ENCODE data around the gene MATN3. TPM values are rescaled to one million over a fixed set of nuclear protein-coding genes. Genes with fewer than 3 reads are reported as not detected.
"Not testable (repeated sequence)": the region's sequence is repeated elsewhere in the genome, so short reads cannot be mapped to it uniquely, and the experiment has no call there.

Gene MATN3
- total RNA-seq, 1 donor from 2014 or later: 12.8 TPM

DNA sequence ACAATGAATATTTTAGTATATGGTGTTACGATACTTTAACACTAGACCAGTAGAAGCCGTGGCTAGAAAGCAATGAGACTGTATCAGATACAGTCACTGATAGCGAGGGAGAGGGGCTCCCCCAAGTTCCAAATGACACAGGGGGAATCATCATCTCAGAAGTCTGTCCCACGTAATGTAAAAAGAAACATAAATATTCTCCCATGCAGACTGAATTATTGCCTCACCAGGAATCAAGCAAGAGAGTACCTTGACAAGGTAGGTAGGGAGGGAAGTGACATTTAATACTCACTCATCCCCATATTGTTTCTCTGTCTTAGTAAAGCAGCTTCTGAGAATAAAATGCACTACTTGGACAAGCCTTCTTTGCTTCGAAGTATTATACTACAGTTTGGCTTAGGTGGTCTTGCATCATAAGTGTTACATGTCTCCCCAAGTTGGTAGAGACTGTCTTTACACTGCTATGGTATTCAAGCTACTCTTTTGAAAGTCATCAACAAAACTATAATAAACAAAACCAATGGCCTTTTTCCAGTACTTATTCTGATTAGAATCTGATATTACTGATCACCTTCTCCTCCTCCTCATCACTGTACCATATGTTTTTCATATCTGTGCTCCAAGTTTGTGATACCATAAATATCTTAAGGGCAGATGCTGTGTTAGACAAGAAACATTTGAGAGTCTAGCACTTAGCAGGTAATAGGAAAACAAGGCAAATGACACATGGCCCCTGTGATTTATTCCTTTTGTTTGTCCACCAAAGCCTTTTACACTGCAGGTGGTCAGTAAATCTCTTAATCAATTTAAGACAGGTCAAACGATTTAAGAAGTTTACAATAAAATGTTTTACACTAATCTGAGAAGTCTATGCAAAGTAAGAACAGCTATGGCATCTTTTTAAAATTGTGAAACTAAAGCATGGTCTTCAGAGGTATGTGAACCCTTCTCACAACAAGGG lies 36.3 kb upstream of the MATN3 start:
- peaks cover 5% of the 10 kb centered on the region for H3K36me3 Mint-ChIP-seq (ENCODE audit: unreplicated experiment)
- H3K4me1 Mint-ChIP-seq (ENCODE audit: unreplicated experiment): peaks cover 39% of the 10 kb centered on the region
- no peak for DNase-seq (ENCODE audit: extremely low spot score, unreplicated experiment)
- H3K27ac Mint-ChIP-seq (ENCODE audit: unreplicated experiment): no peak overlapping the region
- no peaks in the 10 kb centered on the region for H3K9me3 Mint-ChIP-seq (ENCODE audit: unreplicated experiment)
- H3K27me3 Mint-ChIP-seq (ENCODE audit: unreplicated experiment): no peaks in the 10 kb centered on the region
- H3K4me3 Mint-ChIP-seq (ENCODE audit: unreplicated experiment): no peak overlapping the region
- TF ChIP-seq, protein P1, sequence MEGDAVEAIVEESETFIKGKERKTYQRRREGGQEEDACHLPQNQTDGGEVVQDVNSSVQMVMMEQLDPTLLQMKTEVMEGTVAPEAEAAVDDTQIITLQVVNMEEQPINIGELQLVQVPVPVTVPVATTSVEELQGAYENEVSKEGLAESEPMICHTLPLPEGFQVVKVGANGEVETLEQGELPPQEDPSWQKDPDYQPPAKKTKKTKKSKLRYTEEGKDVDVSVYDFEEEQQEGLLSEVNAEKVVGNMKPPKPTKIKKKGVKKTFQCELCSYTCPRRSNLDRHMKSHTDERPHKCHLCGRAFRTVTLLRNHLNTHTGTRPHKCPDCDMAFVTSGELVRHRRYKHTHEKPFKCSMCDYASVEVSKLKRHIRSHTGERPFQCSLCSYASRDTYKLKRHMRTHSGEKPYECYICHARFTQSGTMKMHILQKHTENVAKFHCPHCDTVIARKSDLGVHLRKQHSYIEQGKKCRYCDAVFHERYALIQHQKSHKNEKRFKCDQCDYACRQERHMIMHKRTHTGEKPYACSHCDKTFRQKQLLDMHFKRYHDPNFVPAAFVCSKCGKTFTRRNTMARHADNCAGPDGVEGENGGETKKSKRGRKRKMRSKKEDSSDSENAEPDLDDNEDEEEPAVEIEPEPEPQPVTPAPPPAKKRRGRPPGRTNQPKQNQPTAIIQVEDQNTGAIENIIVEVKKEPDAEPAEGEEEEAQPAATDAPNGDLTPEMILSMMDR (IDR thresholded peaks at IDR 0.05): no peak

DNA sequence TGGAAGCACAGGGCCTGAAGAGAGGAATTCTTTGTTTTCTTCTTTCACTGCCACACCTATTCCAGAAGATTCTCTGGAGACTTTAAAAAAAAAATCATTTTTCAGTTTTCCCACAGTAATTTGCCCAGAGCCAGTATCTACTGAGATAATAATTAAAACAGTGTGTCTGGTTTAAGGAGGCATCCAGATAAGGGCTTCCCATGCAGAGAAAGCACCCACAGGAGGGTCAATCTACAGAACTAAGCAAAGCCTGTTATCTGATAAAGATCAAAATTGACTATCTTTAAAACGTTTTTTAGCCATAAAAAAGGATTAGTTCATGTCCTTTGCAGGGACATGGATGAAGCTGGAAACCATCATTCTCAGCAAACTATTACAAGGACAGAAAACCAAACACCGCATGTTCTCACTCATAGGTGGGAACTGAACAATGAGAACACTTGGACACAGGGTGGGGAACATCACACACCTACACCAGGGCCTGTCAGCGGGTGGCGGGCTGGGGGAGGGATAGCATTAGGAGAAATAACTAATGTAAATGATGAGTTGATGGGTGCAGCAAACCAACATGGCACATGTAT lies 33.3 kb upstream of the MATN3 start:
- Mint-ChIP-seq H3K36me3 (ENCODE audit: unreplicated experiment) (peaks cover 12% of the 10 kb centered on the region), H3K27ac (ENCODE audit: unreplicated experiment) (peak overlapping the region; percentile 34), H3K4me1 (ENCODE audit: unreplicated experiment) (peaks cover 59% of the 10 kb centered on the region)
- H3K4me3 Mint-ChIP-seq (ENCODE audit: unreplicated experiment); DNase-seq (ENCODE audit: extremely low spot score, unreplicated experiment); H3K9me3 Mint-ChIP-seq (ENCODE audit: unreplicated experiment); H3K27me3 Mint-ChIP-seq (ENCODE audit: unreplicated experiment): not testable (repeated sequence)

DNA sequence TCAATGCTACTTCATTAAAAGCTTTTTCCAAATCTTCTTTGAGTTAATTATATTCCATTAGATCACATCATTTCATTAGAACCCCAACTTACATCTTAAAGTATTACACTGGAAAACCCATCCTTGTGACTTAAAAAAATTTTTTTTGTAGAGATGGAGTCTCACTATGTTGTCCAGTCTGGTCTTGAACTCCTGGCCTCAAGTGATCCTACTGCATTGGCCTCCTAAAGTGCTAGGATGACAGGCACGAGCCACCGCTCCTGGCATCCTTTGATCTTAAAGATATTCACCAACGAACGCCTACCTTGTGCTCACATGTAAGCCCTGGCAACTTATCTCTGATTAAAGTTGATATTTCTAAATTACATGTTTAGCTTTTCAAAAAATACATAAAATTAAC lies 32.3 kb upstream of the MATN3 start:
- H3K36me3 Mint-ChIP-seq (ENCODE audit: unreplicated experiment): peaks cover 20% of the 10 kb centered on the region
- H3K4me3 Mint-ChIP-seq (ENCODE audit: unreplicated experiment): no peak overlapping the region
- no peak overlapping the region for H3K27ac Mint-ChIP-seq (ENCODE audit: unreplicated experiment)
- no peak for DNase-seq (ENCODE audit: extremely low spot score, unreplicated experiment)
- H3K4me1 Mint-ChIP-seq (ENCODE audit: unreplicated experiment): peaks cover 67% of the 10 kb centered on the region
- no peaks in the 10 kb centered on the region for H3K27me3 Mint-ChIP-seq (ENCODE audit: unreplicated experiment)
- TF ChIP-seq, protein P1 (IDR thresholded peaks at IDR 0.05): no peak
- H3K9me3 Mint-ChIP-seq (ENCODE audit: unreplicated experiment): no peaks in the 10 kb centered on the region

DNA sequence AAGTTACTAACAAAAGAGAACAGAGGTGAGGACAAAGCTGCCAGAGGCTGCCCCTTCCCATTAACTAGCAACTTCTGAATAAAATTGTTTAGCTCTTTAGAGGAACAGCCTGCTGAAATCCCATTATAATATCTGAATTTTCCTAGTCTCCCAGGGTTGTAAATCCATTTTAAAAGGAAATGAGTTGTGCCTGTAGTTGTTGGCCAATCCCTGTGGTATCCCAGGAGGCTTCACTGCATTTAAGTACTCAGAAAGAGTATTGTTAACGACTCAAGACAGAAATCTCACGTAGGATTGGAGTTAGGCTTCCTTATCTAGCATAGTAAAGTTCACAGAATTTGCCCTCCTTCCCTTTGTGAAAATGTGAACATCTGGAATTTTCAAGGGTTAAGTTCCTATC lies 30.1 kb upstream of the MATN3 start:
- Mint-ChIP-seq H3K4me3 (ENCODE audit: unreplicated experiment) (no peak overlapping the region), H3K27me3 (ENCODE audit: unreplicated experiment) (no peaks in the 10 kb centered on the region), H3K9me3 (ENCODE audit: unreplicated experiment) (no peaks in the 10 kb centered on the region), H3K4me1 (ENCODE audit: unreplicated experiment) (peaks cover 59% of the 10 kb centered on the region), H3K36me3 (ENCODE audit: unreplicated experiment) (peaks cover 32% of the 10 kb centered on the region), H3K27ac (ENCODE audit: unreplicated experiment) (peak overlapping the region; percentile 47)
- no peak for DNase-seq (ENCODE audit: extremely low spot score, unreplicated experiment)
- TF ChIP-seq, protein P1 (IDR thresholded peaks at IDR 0.05): no peak

DNA sequence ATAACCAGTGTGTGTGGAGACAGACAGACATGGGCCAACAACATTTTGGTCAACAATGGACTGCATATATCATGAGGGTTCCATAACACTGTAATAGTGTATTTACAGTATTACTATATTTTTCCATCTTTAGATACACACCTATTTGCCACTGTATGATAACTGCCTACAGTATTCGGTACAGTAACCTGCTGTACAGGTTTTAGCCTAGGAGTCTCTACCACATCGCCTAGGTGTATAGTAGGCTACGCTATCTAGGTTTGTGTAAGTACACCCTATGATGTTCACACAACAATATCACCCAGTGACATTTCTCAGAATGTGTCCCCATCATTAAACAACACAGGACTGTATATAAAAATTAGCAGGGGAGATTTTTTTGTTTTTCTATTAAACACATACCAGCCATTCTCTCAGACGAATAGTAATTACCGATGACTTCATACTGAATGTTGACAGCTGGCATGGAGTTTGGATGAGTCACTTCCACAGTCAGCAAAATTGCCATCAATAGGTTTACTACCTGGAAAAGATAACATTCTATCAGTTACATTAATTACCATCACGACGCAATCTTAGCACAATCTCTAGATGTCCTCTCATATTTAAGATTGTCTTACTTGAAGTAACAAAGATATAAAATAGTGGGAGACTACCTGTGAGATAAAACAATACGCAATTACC lies 28.2 kb upstream of the MATN3 start:
- no peaks in the 10 kb centered on the region for H3K27me3 Mint-ChIP-seq (ENCODE audit: unreplicated experiment)
- no peak overlapping the region for H3K4me3 Mint-ChIP-seq (ENCODE audit: unreplicated experiment)
- peaks cover 62% of the 10 kb centered on the region for H3K4me1 Mint-ChIP-seq (ENCODE audit: unreplicated experiment)
- H3K9me3 Mint-ChIP-seq (ENCODE audit: unreplicated experiment): no peaks in the 10 kb centered on the region
- TF ChIP-seq, protein P1 (IDR thresholded peaks at IDR 0.05): no peak
- H3K27ac Mint-ChIP-seq (ENCODE audit: unreplicated experiment): peak overlapping the region; percentile 7
- DNase-seq (ENCODE audit: extremely low spot score, unreplicated experiment): no peak
- peaks cover 47% of the 10 kb centered on the region for H3K36me3 Mint-ChIP-seq (ENCODE audit: unreplicated experiment)

All from osteocyte (in vitro differentiated cells).